Mesothelial cell of epicardium (in vitro differentiated cells): Measurements from ENCODE around the gene SLC6A3. TPM values are rescaled to one million over a fixed set of nuclear protein-coding genes. Genes with fewer than 3 reads are reported as not detected.
"Not testable (repeated sequence)": the region's sequence is repeated elsewhere in the genome, so short reads cannot be mapped to it uniquely, and the experiment has no call there.

ENCODE experiments used
- DNase-seq, 2 experiments: peaks; one replicate each; pipeline ENCODE4 v3.0.0; 2021; ENCODE audit warnings: low spot score in 2 of 2; ENCODE audit not compliant: unreplicated experiment in 2 of 2
- H3K27ac Mint-ChIP-seq: 2 replicates; pipeline ENCODE4 v1.8.0; 2021; ENCODE audit warnings: mixed read lengths
- H3K27me3 Mint-ChIP-seq: 2 replicates; pipeline ENCODE4 v1.8.0; 2021; ENCODE audit warnings: low read depth, mixed read lengths
- H3K36me3 Mint-ChIP-seq: 2 replicates; pipeline ENCODE4 v1.8.0; 2021; ENCODE audit warnings: mixed read lengths
- H3K4me1 Mint-ChIP-seq: 2 replicates; pipeline ENCODE4 v1.8.0; 2021; ENCODE audit warnings: mixed read lengths
- H3K4me3 Mint-ChIP-seq: 2 replicates; pipeline ENCODE4 v1.8.0; 2021; ENCODE audit warnings: mild to moderate bottlenecking, moderate library complexity, mixed read lengths
- H3K9me3 Mint-ChIP-seq: 2 replicates; pipeline ENCODE4 v1.8.0; 2021; ENCODE audit warnings: mixed read lengths
- total RNA-seq: library from RNA; stranded (reverse); gene quantifications from 3 replicates; pipeline ENCODE4 v1.2.1, GENCODE V29; 2021
- TF ChIP-seq, protein P1 (sequence below): fragments of 200-600 bp; sonication (generic); IDR thresholded peaks from one replicate; pipeline ENCODE4 v1.5.0; 2021; ENCODE audit warnings: antibody characterized with exemption; ENCODE audit not compliant: unreplicated experiment

Gene SLC6A3
- total RNA-seq, 1 donor from 2014 or later: 0.04 TPM

DNA sequence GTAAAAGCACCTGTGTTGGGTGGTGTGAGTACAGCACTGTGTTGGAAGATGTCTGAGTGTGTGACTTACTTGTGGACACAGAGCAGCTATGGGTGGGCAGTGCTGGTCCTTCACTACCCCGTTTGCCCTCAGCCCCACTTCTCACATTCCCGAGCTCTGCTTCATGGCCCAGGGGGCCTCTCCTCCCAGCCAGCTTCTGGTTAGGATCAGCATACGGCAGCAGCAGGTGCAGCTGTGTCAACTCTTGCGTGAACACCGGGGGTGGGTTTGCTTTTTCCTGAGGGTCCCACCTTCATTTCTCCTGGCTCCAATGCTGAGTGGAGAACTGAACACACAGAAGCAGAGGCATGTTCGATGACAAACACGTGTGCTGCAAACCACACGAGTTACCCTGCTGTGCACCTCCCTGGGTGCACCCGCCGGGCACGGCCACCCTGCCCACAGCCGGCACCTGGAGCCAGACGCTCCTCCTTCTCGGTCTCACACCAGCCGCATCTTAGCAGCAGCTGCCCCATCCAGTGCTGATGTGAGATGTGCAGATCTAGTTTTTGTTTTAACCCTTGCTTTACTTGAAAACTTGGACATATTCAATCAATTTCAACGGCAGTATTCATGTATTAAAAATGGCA is 14.9 kb upstream of the SLC6A3 start:
- no peak overlapping the region for H3K27ac Mint-ChIP-seq
- TF ChIP-seq, protein P1, sequence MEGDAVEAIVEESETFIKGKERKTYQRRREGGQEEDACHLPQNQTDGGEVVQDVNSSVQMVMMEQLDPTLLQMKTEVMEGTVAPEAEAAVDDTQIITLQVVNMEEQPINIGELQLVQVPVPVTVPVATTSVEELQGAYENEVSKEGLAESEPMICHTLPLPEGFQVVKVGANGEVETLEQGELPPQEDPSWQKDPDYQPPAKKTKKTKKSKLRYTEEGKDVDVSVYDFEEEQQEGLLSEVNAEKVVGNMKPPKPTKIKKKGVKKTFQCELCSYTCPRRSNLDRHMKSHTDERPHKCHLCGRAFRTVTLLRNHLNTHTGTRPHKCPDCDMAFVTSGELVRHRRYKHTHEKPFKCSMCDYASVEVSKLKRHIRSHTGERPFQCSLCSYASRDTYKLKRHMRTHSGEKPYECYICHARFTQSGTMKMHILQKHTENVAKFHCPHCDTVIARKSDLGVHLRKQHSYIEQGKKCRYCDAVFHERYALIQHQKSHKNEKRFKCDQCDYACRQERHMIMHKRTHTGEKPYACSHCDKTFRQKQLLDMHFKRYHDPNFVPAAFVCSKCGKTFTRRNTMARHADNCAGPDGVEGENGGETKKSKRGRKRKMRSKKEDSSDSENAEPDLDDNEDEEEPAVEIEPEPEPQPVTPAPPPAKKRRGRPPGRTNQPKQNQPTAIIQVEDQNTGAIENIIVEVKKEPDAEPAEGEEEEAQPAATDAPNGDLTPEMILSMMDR: no peak

DNA sequence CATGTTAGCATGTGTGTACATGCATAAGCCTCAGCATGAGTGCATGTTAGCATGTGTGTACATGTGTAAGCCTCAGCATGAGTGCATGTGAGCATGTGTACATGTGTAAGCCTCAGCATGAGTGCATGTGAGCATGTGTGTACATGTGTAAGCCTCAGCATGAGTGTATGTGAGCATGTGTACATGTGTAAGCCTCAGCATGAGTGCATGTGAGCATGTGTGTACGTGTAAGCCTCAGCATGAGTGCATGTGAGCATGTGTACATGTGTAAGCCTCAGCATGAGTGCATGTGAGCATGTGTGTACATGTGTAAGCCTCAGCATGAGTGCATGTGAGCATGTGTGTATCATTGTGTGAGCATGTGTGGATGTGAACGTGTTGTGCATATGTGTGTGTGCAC is 14.2 kb upstream of the SLC6A3 start:
- H3K27ac Mint-ChIP-seq, H3K4me3 Mint-ChIP-seq, DNase-seq, H3K27me3 Mint-ChIP-seq, H3K4me1 Mint-ChIP-seq: not testable (repeated sequence)
- peaks cover 52% of the 10 kb centered on the region for H3K36me3 Mint-ChIP-seq
- peaks cover 25% of the 10 kb centered on the region for H3K9me3 Mint-ChIP-seq

More for the DNA sequence above, 14.9 kb upstream of the SLC6A3 start:
- H3K27me3 Mint-ChIP-seq: no peaks in the 10 kb centered on the region
- H3K4me1 Mint-ChIP-seq: no peaks in the 10 kb centered on the region
- H3K4me3 Mint-ChIP-seq: no peak overlapping the region
- no peak for DNase-seq
- peaks cover 22% of the 10 kb centered on the region for H3K9me3 Mint-ChIP-seq
- H3K36me3 Mint-ChIP-seq: peaks cover 59% of the 10 kb centered on the region

DNA sequence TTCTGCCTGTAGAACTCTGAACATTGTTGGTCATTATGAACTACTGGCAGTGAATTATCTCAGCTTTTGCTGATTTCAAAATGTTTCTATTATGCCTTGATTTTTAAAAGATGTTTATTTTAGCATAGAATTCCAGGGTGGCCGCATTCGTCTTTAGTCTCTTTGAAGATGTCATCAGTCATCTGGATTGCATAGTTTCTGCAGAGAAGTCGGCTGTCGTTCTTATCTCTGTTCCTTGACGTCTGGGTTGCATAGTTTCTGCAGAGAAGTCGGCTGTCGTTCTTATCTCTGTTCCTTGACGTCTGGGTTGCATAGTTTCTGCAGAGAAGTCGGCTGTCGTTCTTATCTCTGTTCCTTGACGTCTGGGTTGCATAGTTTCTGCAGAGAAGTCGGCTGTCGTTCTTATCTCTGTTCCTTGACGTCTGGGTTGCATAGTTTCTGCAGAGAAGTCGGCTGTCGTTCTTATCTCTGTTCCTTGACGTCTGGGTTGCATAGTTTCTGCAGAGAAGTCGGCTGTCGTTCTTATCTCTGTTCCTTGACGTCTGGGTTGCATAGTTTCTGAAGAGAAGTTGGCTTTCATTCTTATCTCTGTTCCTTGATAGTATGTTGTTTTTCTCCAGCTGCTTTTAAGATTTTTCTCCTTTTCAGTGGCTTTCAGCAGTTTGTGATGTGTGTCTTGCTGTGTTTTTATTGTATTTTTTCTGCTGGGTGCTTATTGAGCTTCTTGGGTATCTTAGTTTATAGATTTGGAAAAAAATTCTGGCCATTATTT is 11.1 kb upstream of the SLC6A3 start:
- H3K4me3 Mint-ChIP-seq, DNase-seq, H3K4me1 Mint-ChIP-seq, H3K27ac Mint-ChIP-seq: not testable (repeated sequence)
- H3K36me3 Mint-ChIP-seq: peaks cover 27% of the 10 kb centered on the region
- peaks cover 43% of the 10 kb centered on the region for H3K9me3 Mint-ChIP-seq
- H3K27me3 Mint-ChIP-seq: peaks cover 10% of the 10 kb centered on the region

DNA sequence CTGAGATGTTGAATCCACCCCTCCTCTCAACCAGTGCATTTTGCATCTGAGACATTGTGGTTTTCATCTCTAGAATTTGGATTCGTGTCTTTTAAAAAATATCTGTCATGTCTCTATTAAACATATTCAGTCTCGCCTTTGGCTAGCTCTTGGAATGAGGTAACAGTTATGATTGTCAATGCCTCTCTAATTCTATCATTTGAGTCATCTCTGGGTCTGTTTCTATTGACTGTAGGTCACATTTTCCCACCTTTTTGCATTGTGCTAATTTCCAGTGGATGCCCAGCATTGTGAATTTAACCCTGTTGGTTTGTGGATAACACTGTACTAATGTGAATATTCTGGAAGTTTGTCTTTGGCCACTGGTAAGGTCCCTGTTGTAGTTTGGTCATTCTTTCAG is 8.4 kb upstream of the SLC6A3 start:
- no peak for DNase-seq
- Mint-ChIP-seq H3K27me3 (peaks cover 36% of the 10 kb centered on the region), H3K4me3 (no peak overlapping the region), H3K27ac (no peak overlapping the region), H3K9me3 (peaks cover 43% of the 10 kb centered on the region), H3K4me1 (no peaks in the 10 kb centered on the region), H3K36me3 (peaks cover 16% of the 10 kb centered on the region)
- TF ChIP-seq, protein P1: no peak

DNA sequence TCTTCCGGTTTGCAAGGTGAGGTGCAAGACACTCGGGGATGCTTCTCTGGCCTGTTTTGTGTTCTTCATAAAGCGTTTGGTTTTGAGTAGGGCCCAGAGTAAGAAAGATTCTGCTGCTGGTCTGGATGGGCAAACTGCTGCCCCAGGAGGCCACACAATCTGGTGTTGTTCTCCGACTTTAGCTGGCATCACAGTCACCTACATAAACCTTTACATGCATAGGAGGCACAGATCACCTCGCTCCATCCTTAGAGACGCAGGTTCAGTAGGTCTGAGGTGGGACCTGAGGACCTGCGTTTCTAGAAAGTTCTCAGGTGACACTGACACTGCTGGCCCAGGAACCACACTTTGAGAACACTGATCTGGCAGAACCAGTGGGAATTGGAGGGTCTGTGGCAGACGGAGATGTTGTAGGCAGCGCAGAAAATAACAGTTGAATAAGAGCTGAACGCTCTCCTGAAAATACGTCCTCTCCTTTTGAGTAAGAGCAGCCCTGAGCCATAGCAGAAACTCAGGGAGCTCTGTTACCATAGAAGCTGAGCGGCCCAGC is 3.9 kb upstream of the SLC6A3 start:
- Mint-ChIP-seq H3K4me1 (peaks cover 2% of the 10 kb centered on the region), H3K27ac (no peak overlapping the region), H3K36me3 (no peaks in the 10 kb centered on the region), H3K9me3 (peaks cover 19% of the 10 kb centered on the region), H3K27me3 (peaks cover 73% of the 10 kb centered on the region), H3K4me3 (no peak overlapping the region)
- no peak for DNase-seq
- TF ChIP-seq, protein P1: no peak

DNA sequence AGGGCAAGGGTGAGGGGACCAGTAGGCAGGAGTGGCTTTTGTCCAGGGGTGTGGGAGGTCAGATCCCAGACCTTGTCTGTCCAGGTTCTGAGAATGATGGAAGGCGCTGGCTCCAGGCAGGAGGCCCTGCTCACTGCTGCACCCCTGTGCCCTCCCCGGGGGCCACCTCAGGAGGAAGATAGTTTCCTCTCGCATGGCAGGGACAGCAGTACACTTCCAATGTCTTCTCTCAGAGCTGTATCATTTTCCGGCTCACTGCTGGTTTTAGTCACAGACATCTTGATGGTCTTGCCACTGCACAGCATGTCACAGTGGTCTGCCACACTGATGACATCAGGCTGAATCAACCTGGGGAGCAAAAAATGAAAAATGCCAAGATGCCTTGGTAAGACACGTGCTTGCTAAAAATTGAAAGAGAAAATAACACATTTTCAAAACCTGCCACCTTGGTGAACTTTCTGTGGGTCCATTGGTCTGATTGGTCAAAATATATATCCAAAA is 3.3 kb upstream of the SLC6A3 start:
- Mint-ChIP-seq H3K4me1 (peaks cover 3% of the 10 kb centered on the region), H3K27me3 (peaks cover 79% of the 10 kb centered on the region), H3K9me3 (peaks cover 16% of the 10 kb centered on the region), H3K4me3 (no peak overlapping the region), H3K27ac (no peak overlapping the region), H3K36me3 (no peaks in the 10 kb centered on the region)
- TF ChIP-seq, protein P1: no peak
- DNase-seq: no peak
